Stimulated activated CD8-positive, alpha-beta memory T cell treated with anti-CD3 and anti-CD28 coated beads, Interleukin-2, amount 100 ng/mL, for 1 hour (primary cell): ENCODE results near the gene SDHAF4.
"Not testable (repeated sequence)": the region's sequence is repeated elsewhere in the genome, so short reads cannot be mapped to it uniquely, and the experiment has no call there.

Experiments used
- DNase-seq, 2 donors: peaks; one replicate each; pipeline ENCODE4 v3.0.0-alpha.2; 2020; ENCODE audit warnings: low read depth in 2 of 2

SDHAF4 gene

DNA sequence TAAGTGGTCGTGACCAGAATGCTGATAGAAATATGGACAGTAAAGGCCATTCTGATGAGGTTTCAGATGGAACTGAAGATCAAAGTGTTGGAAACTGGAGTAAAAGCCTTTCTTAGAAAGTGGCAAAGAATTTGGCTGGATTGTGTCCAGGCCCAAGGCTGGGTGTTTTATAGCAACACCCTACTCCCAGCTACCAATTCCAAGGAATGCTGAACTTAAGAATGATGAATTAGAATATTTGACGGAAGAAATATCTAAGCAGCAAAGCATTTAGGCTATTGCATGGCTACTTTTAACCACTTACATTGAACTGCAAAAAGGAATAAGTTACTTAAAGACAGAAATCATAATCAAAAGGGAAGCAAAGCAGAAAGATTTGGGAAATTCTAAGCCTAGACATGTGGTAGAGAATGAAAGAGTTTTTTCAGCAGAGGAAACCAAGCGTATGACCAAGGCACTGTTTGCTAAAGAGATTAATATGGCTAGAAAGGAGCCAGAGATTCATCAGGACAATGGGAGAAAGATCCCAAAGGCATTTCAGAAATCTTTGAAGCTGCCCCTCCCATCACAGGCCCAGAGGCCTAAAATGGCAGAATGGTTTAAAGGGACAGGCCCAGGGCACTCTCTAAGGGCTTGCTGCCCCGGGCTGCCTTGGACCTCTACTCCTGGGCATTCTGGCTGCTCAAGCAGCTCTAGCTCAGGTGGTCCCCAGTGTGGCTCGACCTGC is 25.8 kb downstream of the SDHAF4 start:
- DNase-seq = no peak

GRCh38 chr6:70593118-70593486 is 26.4 kb downstream of the SDHAF4 start:
- DNase-seq = no peak

- DNase-seq = no peak
Measured at GRCh38 chr6:70599187-70599586, 32.5 kb downstream of the SDHAF4 start.

- no peak for DNase-seq
Measured at GRCh38 chr6:70601014-70601413, 34.3 kb downstream of the SDHAF4 start.

DNA sequence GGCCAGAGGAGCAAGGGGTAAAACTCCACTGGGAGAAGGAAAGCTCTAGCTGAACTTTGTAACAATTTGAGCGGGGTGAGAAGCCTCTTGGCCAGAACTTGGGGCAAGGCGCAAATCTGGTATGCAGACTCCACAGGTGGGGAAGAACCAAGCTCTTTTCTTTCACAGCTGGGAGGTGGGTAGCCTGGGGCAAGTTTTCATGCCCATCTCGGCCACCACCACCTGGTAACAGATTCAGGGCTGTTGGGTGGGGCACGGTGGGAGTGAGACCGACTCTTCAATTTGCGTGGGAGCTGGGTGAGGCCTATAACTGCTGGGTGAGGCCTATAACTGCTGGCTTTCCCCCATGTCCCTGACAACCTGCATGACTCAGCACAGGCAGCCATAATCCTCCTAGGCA is 37.5 kb downstream of the SDHAF4 start:
- DNase-seq = no peak

- DNase-seq = not testable (repeated sequence)
Measured at GRCh38 chr6:70607371-70607770, 40.6 kb downstream of the SDHAF4 start.

- not testable (repeated sequence) for DNase-seq
Measured at GRCh38 chr6:70609181-70609580, 42.5 kb downstream of the SDHAF4 start.

GRCh38 chr6:70616728-70617260 is 50.1 kb downstream of the SDHAF4 start:
- DNase-seq = no peak

- DNase-seq = no peak
Measured at GRCh38 chr6:70620746-70621145, 54.0 kb downstream of the SDHAF4 start.

GRCh38 chr6:70622461-70622860 is 55.7 kb downstream of the SDHAF4 start:
- no peak for DNase-seq

DNA sequence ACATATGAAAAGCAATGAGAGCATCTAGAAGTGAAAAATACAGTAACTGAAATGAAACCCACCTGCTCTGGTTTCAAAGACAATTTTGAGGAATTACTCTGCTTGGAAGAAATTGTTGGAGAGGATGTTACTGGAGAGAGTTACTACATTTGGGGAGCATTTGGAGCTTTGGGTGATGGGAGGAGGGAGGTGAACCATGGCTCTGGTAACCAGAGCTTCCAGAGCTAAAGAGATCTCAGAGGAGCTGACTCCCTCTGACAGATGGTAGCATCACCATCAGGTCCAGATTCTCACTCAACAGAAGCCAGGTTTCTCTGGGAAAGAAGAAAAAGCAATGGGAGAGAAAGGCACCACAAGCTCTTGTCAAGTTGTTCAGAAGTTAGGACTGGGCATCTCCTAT is 58.7 kb downstream of the SDHAF4 start:
- DNase-seq = no peak

DNA sequence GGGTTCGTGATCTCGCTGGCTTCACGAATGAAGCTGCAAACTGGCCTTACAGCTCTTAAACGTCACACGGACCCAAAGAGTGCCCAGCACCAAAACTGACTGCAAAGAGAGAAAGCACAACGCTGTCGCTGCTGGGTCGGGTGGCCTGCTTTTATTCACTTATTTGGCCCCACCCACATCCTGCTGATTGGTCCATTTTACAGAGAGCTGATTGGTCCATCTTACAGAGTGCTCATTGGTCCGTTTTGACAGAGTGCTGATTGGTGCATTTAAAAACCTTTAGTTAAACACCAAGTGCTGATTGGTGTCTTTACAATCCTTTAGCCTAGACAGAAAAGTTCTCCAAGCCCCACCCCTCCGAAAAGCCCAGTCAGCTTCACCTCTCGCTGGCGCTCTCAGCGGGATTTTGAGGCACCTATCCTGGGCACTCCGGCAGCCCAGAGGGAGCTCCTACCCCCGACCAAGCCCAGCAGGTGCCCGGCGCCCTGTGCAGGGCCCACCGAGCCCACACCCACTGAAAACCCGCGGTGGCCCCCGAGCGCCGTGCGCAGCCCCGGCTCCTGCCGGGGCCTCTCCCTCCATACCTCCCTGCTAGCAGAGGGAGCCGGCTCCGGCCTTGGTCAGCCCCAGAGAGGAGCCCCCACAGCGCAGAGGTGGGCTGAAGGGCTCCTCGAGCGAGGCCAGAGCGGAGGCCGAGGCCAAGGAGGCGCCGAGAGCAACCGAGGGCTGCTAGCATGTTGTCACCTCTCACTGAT is 60.9 kb downstream of the SDHAF4 start:
- DNase-seq = no peak

- no peak for DNase-seq
Measured at GRCh38 chr6:70629929-70630328, 63.2 kb downstream of the SDHAF4 start.

DNA sequence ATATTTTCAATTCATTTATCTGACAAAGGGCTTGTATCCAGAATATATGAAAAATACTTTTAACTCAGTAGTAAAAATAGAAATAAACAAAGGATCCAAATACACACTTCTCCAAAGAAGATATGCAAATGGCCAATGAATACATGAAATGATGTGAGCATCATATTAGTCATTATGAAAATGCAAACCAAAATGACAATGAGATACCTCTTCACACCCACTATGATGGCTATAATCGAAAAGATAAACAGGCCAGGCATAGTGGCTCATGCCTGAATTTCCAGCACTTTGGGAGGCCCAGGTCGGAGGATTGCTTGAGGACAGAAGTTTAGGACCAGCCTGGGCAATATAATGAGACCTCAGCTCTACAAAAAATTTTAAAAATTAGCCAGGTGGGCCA is 67.1 kb downstream of the SDHAF4 start:
- DNase-seq = no peak

GRCh38 chr6:70636596-70636995 is 69.9 kb downstream of the SDHAF4 start:
- no peak for DNase-seq

- no peak for DNase-seq
Measured at GRCh38 chr6:70638468-70638867, 71.7 kb downstream of the SDHAF4 start.
